Esophagus muscularis mucosa (tissue), 3 donors: ENCODE results near the gene FAM171A1.

ENCODE experiments used
- POLR2A ChIP-seq: fragments of 450-650 bp; IDR thresholded peaks from one replicate; pipeline ENCODE4 v1.6.1; 2017; ENCODE audit warnings: antibody characterized with exemption, moderate library complexity, mild to moderate bottlenecking, low read depth
- TF ChIP-seq, protein P1 (sequence below), 3 experiments: fragments of 200-600 bp in 2 of 3; fragments of 450-650 bp in 1 of 3; sonication (generic) in 2 of 3; IDR thresholded peaks; one replicate each; pipeline ENCODE4 v1.5.1; 2017 to 2019; ENCODE audit warnings: antibody characterized with exemption in 3 of 3, mild to moderate bottlenecking in 2 of 3, moderate library complexity in 1 of 3

- TF ChIP-seq, protein P1, sequence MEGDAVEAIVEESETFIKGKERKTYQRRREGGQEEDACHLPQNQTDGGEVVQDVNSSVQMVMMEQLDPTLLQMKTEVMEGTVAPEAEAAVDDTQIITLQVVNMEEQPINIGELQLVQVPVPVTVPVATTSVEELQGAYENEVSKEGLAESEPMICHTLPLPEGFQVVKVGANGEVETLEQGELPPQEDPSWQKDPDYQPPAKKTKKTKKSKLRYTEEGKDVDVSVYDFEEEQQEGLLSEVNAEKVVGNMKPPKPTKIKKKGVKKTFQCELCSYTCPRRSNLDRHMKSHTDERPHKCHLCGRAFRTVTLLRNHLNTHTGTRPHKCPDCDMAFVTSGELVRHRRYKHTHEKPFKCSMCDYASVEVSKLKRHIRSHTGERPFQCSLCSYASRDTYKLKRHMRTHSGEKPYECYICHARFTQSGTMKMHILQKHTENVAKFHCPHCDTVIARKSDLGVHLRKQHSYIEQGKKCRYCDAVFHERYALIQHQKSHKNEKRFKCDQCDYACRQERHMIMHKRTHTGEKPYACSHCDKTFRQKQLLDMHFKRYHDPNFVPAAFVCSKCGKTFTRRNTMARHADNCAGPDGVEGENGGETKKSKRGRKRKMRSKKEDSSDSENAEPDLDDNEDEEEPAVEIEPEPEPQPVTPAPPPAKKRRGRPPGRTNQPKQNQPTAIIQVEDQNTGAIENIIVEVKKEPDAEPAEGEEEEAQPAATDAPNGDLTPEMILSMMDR (IDR thresholded peaks at IDR 0.05): no peak
- TF ChIP-seq POLR2A: no peak
These were observed 173.8 kb downstream of the FAM171A1 start for GRCh38 chr10:15197276-15197675.
